HepG2 (cell line): ENCODE data around the gene TNIP3. TPM values are rescaled to one million over a fixed set of nuclear protein-coding genes. Genes with fewer than 3 reads are reported as not detected.

Source experiments
- ATAC-seq: fragments of 200-7000 bp; cut with Tn5 transposase; 3 replicates; pipeline ENCODE4 v1.9.1; 2020; ENCODE audit warnings: mild to moderate bottlenecking, moderate library complexity
- BruUV-seq: library from RNA; stranded (reverse); fragments of 400-500 nt; replicated peaks from 2 replicates; lab custom pipeline; 2021; lab: Mats Ljungman, UMichigan
- CTCF ChIA-PET: fragments of 300-600 bp; formaldehyde crosslinking; extraction: SDS; loops from one replicate; lab custom pipeline; 2021; ENCODE audit warnings: low total read pairs, inconsistent platforms, low intra/inter-chr PET ratio; lab: Yijun Ruan, JAX
- POLR2A ChIA-PET: fragments of 350-600 bp; sonication (Branson Sonifier 250); formaldehyde crosslinking; loops from one replicate; lab custom pipeline; 2020; ENCODE audit warnings: antibody characterized with exemption, inconsistent platforms; lab: Yijun Ruan, JAX
- DNase-seq: peaks from one replicate; pipeline ENCODE4 v3.0.0-alpha.2; 2015; ENCODE audit warnings: low spot score
- FAIRE-seq: peaks from 3 replicates; lab custom pipeline; 2011; peaks lifted over from hg19 to GRCh38; lab: Jason Lieb, UNC
- H2AFZ ChIP-seq: one replicate; pipeline ENCODE4 v1.6.1; 2011; ENCODE audit warnings: low read length, inconsistent platforms
- H3K27ac ChIP-seq: fragments of 300-600 bp; 3 replicates; pipeline ENCODE4 v1.8.0; 2011; ENCODE audit warnings: mixed run types, mild to moderate bottlenecking, mixed read lengths, low read length, inconsistent platforms; ENCODE audit not compliant: insufficient read depth; ENCODE audit errors: extremely low read length
- H3K27me3 ChIP-seq, 2 experiments: fragments of 200-600 bp in 1 of 2; 2 replicates in 1 of 2; 3 replicates in 1 of 2; pipeline versions ENCODE4 v1.6.0 to v1.8.0; 2011; ENCODE audit warnings: low read length in 2 of 2, mild to moderate bottlenecking in 2 of 2, moderate library complexity in 2 of 2, inconsistent platforms in 1 of 2; ENCODE audit not compliant: insufficient read depth in 2 of 2, control insufficient read depth in 1 of 2
- H3K36me3 ChIP-seq, 2 experiments: fragments of 200-600 bp in 1 of 2; replicated peaks in 1 of 2; 2 replicates in 1 of 2; 3 replicates in 1 of 2; pipeline versions ENCODE4 v1.5.1 to v1.8.0; 2011; ENCODE audit warnings: low read length in 2 of 2, inconsistent platforms in 1 of 2; ENCODE audit not compliant: insufficient read depth in 2 of 2, control insufficient read depth in 1 of 2
- H3K4me1 ChIP-seq: 2 replicates; pipeline ENCODE4 v1.5.1; 2012; ENCODE audit warnings: low read length, inconsistent platforms; ENCODE audit not compliant: insufficient read depth
- H3K4me2 ChIP-seq: 2 replicates; pipeline ENCODE4 v1.6.0; 2011; ENCODE audit warnings: low read depth, low read length, inconsistent platforms
- H3K4me3 ChIP-seq, 3 experiments: fragments of 200-600 bp in 1 of 3; sonication (generic), shearing (Covaris generic) in 1 of 3; replicated peaks in 1 of 3; 2 replicates each; pipeline ENCODE4 v1.5.1; 2011 to 2016; ENCODE audit warnings: low read length in 3 of 3, inconsistent platforms in 2 of 3, low read depth in 2 of 3, mild to moderate bottlenecking in 2 of 3, control low read depth in 1 of 3, mixed read lengths in 1 of 3; ENCODE audit not compliant: insufficient read depth in 1 of 3
- H3K79me2 ChIP-seq: one replicate; pipeline ENCODE4 v1.6.1; 2011; ENCODE audit warnings: low read length, inconsistent platforms; ENCODE audit not compliant: insufficient read depth
- H3K9ac ChIP-seq: 2 replicates; pipeline ENCODE4 v1.6.0; 2011; ENCODE audit warnings: mild to moderate bottlenecking, low read depth, low read length, inconsistent platforms; ENCODE audit not compliant: insufficient read depth
- H3K9me3 ChIP-seq: 2 replicates; pipeline ENCODE4 v1.5.1; 2012; ENCODE audit warnings: mild to moderate bottlenecking, low read length
- H4K20me1 ChIP-seq: 2 replicates; pipeline ENCODE4 v1.6.0; 2011; ENCODE audit warnings: inconsistent platforms, mild to moderate bottlenecking, low read length, moderate library complexity; ENCODE audit not compliant: insufficient read depth
- GATAD2A ChIP-seq: IDR thresholded peaks from 2 replicates; pipeline ENCODE4 v1.6.1; 2016
- LRRFIP1 ChIP-seq: sonication (generic); formaldehyde crosslinking; conservative IDR thresholded peaks from 2 replicates; pipeline ENCODE4 v1.4.0; 2020; ENCODE audit warnings: missing genetic modification reagents
- NCOA5 ChIP-seq: sonication (generic); formaldehyde crosslinking; IDR thresholded peaks from 2 replicates; pipeline ENCODE4 v1.4.0; 2020; ENCODE audit warnings: missing genetic modification reagents
- SIN3A ChIP-seq: IDR thresholded peaks from 2 replicates; pipeline ENCODE4 v1.6.1; 2011; ENCODE audit warnings: low read depth, mild to moderate bottlenecking, control low read depth, low read length, borderline replicate concordance
- TGIF2 ChIP-seq: IDR thresholded peaks from 2 replicates; pipeline ENCODE4 v1.6.1; 2016; ENCODE audit warnings: control low read depth, missing compliant biosample characterization
- TMF1 ChIP-seq: sonication (generic); formaldehyde crosslinking; IDR thresholded peaks from 2 replicates; pipeline ENCODE4 v1.8.1; 2022; ENCODE audit warnings: low read depth, missing genetic modification reagents
- ZGPAT ChIP-seq: IDR thresholded peaks from 2 replicates; pipeline ENCODE4 v1.6.1; 2016; ENCODE audit warnings: mild to moderate bottlenecking
- ZNF687 ChIP-seq: sonication (generic); formaldehyde crosslinking; IDR thresholded peaks from 2 replicates; pipeline ENCODE4 v1.5.1; 2020; ENCODE audit warnings: mild to moderate bottlenecking, missing genetic modification reagents, moderate library complexity
- ZNF703 ChIP-seq: sonication (generic); formaldehyde crosslinking; IDR thresholded peaks from 2 replicates; pipeline ENCODE4 v1.5.1; 2020; ENCODE audit warnings: missing genetic modification reagents, mild to moderate bottlenecking, moderate library complexity, borderline replicate concordance
- ZNF761 ChIP-seq: sonication (generic); formaldehyde crosslinking; conservative IDR thresholded peaks from 2 replicates; pipeline ENCODE4 v1.4.0; 2020; ENCODE audit warnings: mild to moderate bottlenecking, missing genetic modification reagents
- WGBS: methylation state at CpG from one replicate; pipeline ENCODE4 v1.1.6; 2017; ENCODE audit warnings: low lambda C conversion rate; 5-methylcytosine and 5-hydroxymethylcytosine counted together
- in situ Hi-C: cut with HindIII; loops from 2 replicates; pipeline ENCODE4 v1.10.0; 2017; ENCODE audit warnings: low pct_unique_long_range_greater_than_20kb; ENCODE audit not compliant: extremely low pct_ligation_motif_present
- intact Hi-C: fragments of 100-400 bp; cut with micrococcal nuclease; formaldehyde crosslinking; loops from one replicate; pipeline ENCODE4 v1.10.0; 2022; ENCODE audit not compliant: unreplicated experiment
- polyA plus RNA-seq, 8 experiments: library from polyadenylated mRNA; depleted of rRNA in 3 of 8; stranded (reverse) in 7 of 8; unstranded in 1 of 8; fragments of >200 nt; fragmentation: Illumina TruSeq in 4 of 8; extraction: Trizol in 4 of 8; gene quantifications; 2 replicates each; pipeline versions ENCODE4 v1.2.1 to v1.2.3, GENCODE V29; 2011 to 2016; ENCODE audit warnings: low read depth in 4 of 8, missing spikeins in 1 of 8, mixed read lengths in 1 of 8; ENCODE audit not compliant: insufficient read depth in 1 of 8
- total RNA-seq, 5 experiments: library from RNA; depleted of rRNA; stranded (reverse); fragments of >200 nt; fragmentation: Illumina TruSeq; extraction: Trizol; gene quantifications; 2 replicates each; pipeline ENCODE4 v1.2.3, GENCODE V29; 2016; ENCODE audit warnings: low read depth in 1 of 5
- TF ChIP-seq, protein P1 (sequence below): sonication (generic); formaldehyde crosslinking; IDR thresholded peaks from 2 replicates; pipeline ENCODE4 v1.8.1; 2023; ENCODE audit warnings: mild to moderate bottlenecking, inconsistent platforms, moderate library complexity, missing genetic modification reagents, borderline replicate concordance

Gene TNIP3
- total and polyA plus RNA-seq, 2 of the 13 experiments (the other 11 are each of a cell fraction or from before 2014, with no cell fraction given) = not detected

- TF ChIP-seq ZGPAT (CRISPR knock-in tag) = no peak
- TF ChIP-seq GATAD2A (CRISPR knock-in tag) = no peak
- TF ChIP-seq, protein P1, sequence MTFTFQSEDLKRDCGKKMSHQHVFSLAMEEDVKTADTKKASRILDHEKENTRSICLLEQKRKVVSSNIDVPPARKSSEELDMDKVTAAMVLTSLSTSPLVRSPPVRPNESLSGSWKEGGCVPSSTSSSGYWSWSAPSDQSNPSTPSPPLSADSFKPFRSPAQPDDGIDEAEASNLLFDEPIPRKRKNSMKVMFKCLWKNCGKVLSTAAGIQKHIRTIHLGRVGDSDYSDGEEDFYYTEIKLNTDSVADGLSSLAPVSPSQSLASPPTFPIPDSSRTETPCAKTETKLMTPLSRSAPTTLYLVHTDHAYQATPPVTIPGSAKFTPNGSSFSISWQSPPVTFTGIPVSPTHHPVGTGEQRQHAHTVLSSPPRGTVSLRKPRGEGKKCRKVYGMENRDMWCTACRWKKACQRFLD = no peak
- TF ChIP-seq, all 625 proteins: peak for 0
These were observed 41.5 kb downstream of the TNIP3 start (continued) for GRCh38 chr4:121122661-121123060.

GRCh38 chr4:121119715-121120114 is 44.4 kb downstream of the TNIP3 start:
- H3K9ac ChIP-seq = no peak overlapping the region
- no peaks in the 10 kb centered on the region for H3K79me2 ChIP-seq
- no peak for ATAC-seq
- intact Hi-C loops (no loop called here), in situ Hi-C loops (no loop called here)
- no peak for TF ChIP-seq NCOA5 (CRISPR knock-in tag)
- TF ChIP-seq SIN3A = no peak
- no peak for TF ChIP-seq TMF1 (CRISPR knock-in tag)
- no peak for TF ChIP-seq ZNF703 (CRISPR knock-in tag)
- no peak for TF ChIP-seq TGIF2
- no peak for TF ChIP-seq ZNF761 (CRISPR knock-in tag)
- no peak for TF ChIP-seq LRRFIP1 (CRISPR knock-in tag)
- TF ChIP-seq ZNF687 (CRISPR knock-in tag) = no peak
- no peaks in the 10 kb centered on the region for H4K20me1 ChIP-seq
- no peaks in the 10 kb centered on the region for H3K9me3 ChIP-seq
- H3K4me1 ChIP-seq = no peaks in the 10 kb centered on the region
- FAIRE-seq = no peak
- no peak overlapping the region for H3K4me2 ChIP-seq
- no TSS peak for BruUV-seq
- DNase-seq = no peak
- H2AFZ ChIP-seq = no peak overlapping the region
- no peak overlapping the region for H3K4me3 ChIP-seq
- ChIA-PET POLR2A (no interaction called here), CTCF (no interaction called here)
- 3% methylated on average over 1 of the region's 1 CpG for WGBS
- H3K27ac ChIP-seq = no peak overlapping the region
- H3K27me3 ChIP-seq = no peaks in the 10 kb centered on the region
- H3K36me3 ChIP-seq = no peaks in the 10 kb centered on the region
